Liver (tissue), 3 donors: ENCODE measurements around the gene NBAS.

Experiments
- FOXA1 ChIP-seq: IDR thresholded peaks from 2 replicates; pipeline ENCODE4 v1.6.1; 2016; ENCODE audit warnings: antibody characterized with exemption
- GABPA ChIP-seq, 2 donors: IDR thresholded peaks in 1 of 2; conservative IDR thresholded peaks in 1 of 2; 2 replicates each; pipeline ENCODE4 v1.6.1; 2016; ENCODE audit warnings: antibody characterized with exemption in 2 of 2, mild to moderate bottlenecking in 1 of 2, moderate library complexity in 1 of 2
- HNF4A ChIP-seq, 2 donors: conservative IDR thresholded peaks; 2 replicates each; pipeline ENCODE4 v1.6.1; 2016; ENCODE audit warnings: antibody characterized with exemption in 2 of 2, mild to moderate bottlenecking in 2 of 2
- RAD21 ChIP-seq, 2 donors: IDR thresholded peaks; 2 replicates each; pipeline ENCODE4 v1.6.1; 2016; ENCODE audit warnings: antibody characterized with exemption in 2 of 2, mild to moderate bottlenecking in 2 of 2
- RXRA ChIP-seq, 2 donors: IDR thresholded peaks; 2 replicates each; pipeline ENCODE4 v1.6.1; 2017 to 2018; ENCODE audit warnings: antibody characterized with exemption in 2 of 2, mild to moderate bottlenecking in 1 of 2
- SP1 ChIP-seq: IDR thresholded peaks from 2 replicates; pipeline ENCODE4 v1.6.1; 2018; ENCODE audit warnings: antibody characterized with exemption, mild to moderate bottlenecking
- YY1 ChIP-seq: IDR thresholded peaks from 2 replicates; pipeline ENCODE4 v1.6.1; 2016; ENCODE audit warnings: antibody characterized with exemption, mild to moderate bottlenecking
- TF ChIP-seq, protein P1 (sequence below): fragments of 150-350 bp; IDR thresholded peaks from 2 replicates; pipeline ENCODE4 v1.5.1; 2017; ENCODE audit warnings: improper control_type of control experiment, low read depth, low read length; ENCODE audit not compliant: missing input control
- TF ChIP-seq, protein P2 (sequence below): IDR thresholded peaks from 2 replicates; pipeline ENCODE4 v1.6.1; 2016; ENCODE audit warnings: antibody characterized with exemption, mild to moderate bottlenecking
- TF ChIP-seq, protein P3 (sequence below): IDR thresholded peaks from 2 replicates; pipeline ENCODE4 v1.6.1; 2016; ENCODE audit warnings: antibody characterized with exemption
- TF ChIP-seq, protein P4 (sequence below): IDR thresholded peaks from 2 replicates; pipeline ENCODE4 v1.6.1; 2016; ENCODE audit warnings: antibody characterized with exemption
- donor health status: healthy.
- donor health status: healthy.

DNA sequence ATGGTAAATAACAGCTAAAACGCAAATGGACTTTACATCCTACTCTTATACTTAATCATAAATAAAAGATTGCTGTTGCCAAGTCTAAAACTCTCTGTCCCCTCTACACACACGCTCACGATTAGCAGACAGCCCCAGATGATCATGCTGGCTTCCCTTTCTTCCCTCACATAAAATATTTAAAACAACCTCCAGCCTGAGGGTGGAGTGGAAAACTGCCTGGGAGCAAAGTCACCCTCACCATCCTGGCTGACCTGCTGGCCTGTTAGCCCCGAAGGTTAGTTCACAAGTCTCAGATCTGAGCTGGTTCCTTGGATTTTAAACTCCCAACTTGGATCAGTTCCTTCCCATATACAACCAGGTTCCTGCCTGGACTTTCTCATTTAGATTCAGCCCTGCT lies 288.2 kb downstream of the NBAS start:
- TF ChIP-seq GABPA (IDR thresholded peaks at IDR 0.05 in 1 of 2, conservative IDR thresholded peaks at IDR 0.05 in 1 of 2) (no peak), FOXA1 (no peak), RAD21 (IDR thresholded peaks at IDR 0.05) (no peak), YY1 (no peak), HNF4A (conservative IDR thresholded peaks at IDR 0.05) (no peak), RXRA (IDR thresholded peaks at IDR 0.05) (no peak), SP1 (no peak)
- TF ChIP-seq, protein P1, sequence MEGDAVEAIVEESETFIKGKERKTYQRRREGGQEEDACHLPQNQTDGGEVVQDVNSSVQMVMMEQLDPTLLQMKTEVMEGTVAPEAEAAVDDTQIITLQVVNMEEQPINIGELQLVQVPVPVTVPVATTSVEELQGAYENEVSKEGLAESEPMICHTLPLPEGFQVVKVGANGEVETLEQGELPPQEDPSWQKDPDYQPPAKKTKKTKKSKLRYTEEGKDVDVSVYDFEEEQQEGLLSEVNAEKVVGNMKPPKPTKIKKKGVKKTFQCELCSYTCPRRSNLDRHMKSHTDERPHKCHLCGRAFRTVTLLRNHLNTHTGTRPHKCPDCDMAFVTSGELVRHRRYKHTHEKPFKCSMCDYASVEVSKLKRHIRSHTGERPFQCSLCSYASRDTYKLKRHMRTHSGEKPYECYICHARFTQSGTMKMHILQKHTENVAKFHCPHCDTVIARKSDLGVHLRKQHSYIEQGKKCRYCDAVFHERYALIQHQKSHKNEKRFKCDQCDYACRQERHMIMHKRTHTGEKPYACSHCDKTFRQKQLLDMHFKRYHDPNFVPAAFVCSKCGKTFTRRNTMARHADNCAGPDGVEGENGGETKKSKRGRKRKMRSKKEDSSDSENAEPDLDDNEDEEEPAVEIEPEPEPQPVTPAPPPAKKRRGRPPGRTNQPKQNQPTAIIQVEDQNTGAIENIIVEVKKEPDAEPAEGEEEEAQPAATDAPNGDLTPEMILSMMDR, result no peak
- TF ChIP-seq, protein P2, sequence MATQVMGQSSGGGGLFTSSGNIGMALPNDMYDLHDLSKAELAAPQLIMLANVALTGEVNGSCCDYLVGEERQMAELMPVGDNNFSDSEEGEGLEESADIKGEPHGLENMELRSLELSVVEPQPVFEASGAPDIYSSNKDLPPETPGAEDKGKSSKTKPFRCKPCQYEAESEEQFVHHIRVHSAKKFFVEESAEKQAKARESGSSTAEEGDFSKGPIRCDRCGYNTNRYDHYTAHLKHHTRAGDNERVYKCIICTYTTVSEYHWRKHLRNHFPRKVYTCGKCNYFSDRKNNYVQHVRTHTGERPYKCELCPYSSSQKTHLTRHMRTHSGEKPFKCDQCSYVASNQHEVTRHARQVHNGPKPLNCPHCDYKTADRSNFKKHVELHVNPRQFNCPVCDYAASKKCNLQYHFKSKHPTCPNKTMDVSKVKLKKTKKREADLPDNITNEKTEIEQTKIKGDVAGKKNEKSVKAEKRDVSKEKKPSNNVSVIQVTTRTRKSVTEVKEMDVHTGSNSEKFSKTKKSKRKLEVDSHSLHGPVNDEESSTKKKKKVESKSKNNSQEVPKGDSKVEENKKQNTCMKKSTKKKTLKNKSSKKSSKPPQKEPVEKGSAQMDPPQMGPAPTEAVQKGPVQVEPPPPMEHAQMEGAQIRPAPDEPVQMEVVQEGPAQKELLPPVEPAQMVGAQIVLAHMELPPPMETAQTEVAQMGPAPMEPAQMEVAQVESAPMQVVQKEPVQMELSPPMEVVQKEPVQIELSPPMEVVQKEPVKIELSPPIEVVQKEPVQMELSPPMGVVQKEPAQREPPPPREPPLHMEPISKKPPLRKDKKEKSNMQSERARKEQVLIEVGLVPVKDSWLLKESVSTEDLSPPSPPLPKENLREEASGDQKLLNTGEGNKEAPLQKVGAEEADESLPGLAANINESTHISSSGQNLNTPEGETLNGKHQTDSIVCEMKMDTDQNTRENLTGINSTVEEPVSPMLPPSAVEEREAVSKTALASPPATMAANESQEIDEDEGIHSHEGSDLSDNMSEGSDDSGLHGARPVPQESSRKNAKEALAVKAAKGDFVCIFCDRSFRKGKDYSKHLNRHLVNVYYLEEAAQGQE, result no peak
- TF ChIP-seq, protein P3, sequence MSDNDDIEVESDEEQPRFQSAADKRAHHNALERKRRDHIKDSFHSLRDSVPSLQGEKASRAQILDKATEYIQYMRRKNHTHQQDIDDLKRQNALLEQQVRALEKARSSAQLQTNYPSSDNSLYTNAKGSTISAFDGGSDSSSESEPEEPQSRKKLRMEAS, result no peak
- TF ChIP-seq, protein P4, sequence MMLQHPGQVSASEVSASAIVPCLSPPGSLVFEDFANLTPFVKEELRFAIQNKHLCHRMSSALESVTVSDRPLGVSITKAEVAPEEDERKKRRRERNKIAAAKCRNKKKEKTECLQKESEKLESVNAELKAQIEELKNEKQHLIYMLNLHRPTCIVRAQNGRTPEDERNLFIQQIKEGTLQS, result no peak
